ENCODE data around the gene PITX2. TPM values are rescaled to one million over a fixed set of nuclear protein-coding genes. Genes with fewer than 3 reads are reported as not detected.
"Not testable (repeated sequence)": the region's sequence is repeated elsewhere in the genome, so short reads cannot be mapped to it uniquely, and the experiment has no call there.

Gene PITX2
- total and polyA plus RNA-seq, 8 donors, result 0.11 to 0.28 (median 0.24) TPM; not detected in 4

- intact Hi-C loops (cut with DNase I), result no loop called here
- Histone ChIP-seq H3K9me3 (peaks cover 0 to 16% of the 10 kb centered on the region in 2 donors), H3K4me3 (no peak overlapping the region), H3K4me1 (no peaks in the 10 kb centered on the region), H3K27me3 (peaks cover 0 to 21% of the 10 kb centered on the region in 2 donors), H3K27ac (no peak overlapping the region), H3K36me3 (no peaks in the 10 kb centered on the region)
- no peak for DNase-seq
- TF ChIP-seq CTCF (IDR thresholded peaks at IDR 0.05), result no peak
- no peak for ATAC-seq
These were observed 26.4 kb downstream of the PITX2 start for GRCh38 chr4:110596431-110596830.

GRCh38 chr4:110595583-110595982, 27.3 kb downstream of the PITX2 start:
- no peaks in the 10 kb centered on the region for H3K36me3 ChIP-seq
- ATAC-seq, result no peak
- H3K27me3 ChIP-seq, result peaks cover 0 to 16% of the 10 kb centered on the region in 2 donors
- no peaks in the 10 kb centered on the region for H3K4me1 ChIP-seq
- DNase-seq, result no peak
- no peak overlapping the region for H3K4me3 ChIP-seq
- H3K27ac ChIP-seq, result no peak overlapping the region
- peaks cover 0 to 16% of the 10 kb centered on the region in 2 donors for H3K9me3 ChIP-seq
- intact Hi-C loops (cut with DNase I), result no loop called here
- TF ChIP-seq CTCF (IDR thresholded peaks at IDR 0.05), result no peak

GRCh38 chr4:110589297-110589696, 33.6 kb downstream of the PITX2 start:
- no peak for DNase-seq
- no peak for TF ChIP-seq CTCF (IDR thresholded peaks at IDR 0.05)
- ATAC-seq, result no peak
- Histone ChIP-seq H3K4me3 (no peak overlapping the region), H3K4me1 (no peaks in the 10 kb centered on the region), H3K27me3 (no peaks in the 10 kb centered on the region), H3K27ac (no peak overlapping the region), H3K9me3 (no peaks in the 10 kb centered on the region), H3K36me3 (no peaks in the 10 kb centered on the region)
- intact Hi-C loops (cut with DNase I), result no loop called here

GRCh38 chr4:110587666-110588285, 35.1 kb downstream of the PITX2 start:
- no peaks in the 10 kb centered on the region for H3K27me3 ChIP-seq
- H3K4me3 ChIP-seq, result no peak overlapping the region
- H3K27ac ChIP-seq, result no peak overlapping the region
- no peaks in the 10 kb centered on the region for H3K36me3 ChIP-seq
- no peak for TF ChIP-seq CTCF (IDR thresholded peaks at IDR 0.05)
- no peaks in the 10 kb centered on the region for H3K9me3 ChIP-seq
- intact Hi-C loops (cut with DNase I), result no loop called here
- no peaks in the 10 kb centered on the region for H3K4me1 ChIP-seq
- DNase-seq (no peak), ATAC-seq (no peak)

- H3K27me3 ChIP-seq, result no peaks in the 10 kb centered on the region
- H3K36me3 ChIP-seq, result no peaks in the 10 kb centered on the region
- intact Hi-C loops (cut with DNase I), result no loop called here
- no peaks in the 10 kb centered on the region for H3K4me1 ChIP-seq
- ATAC-seq, result peak; percentile 80
- peak; percentile 17 to 51 for TF ChIP-seq CTCF (IDR thresholded peaks at IDR 0.05)
- DNase-seq, result peak in 2 of 4 donors; percentile 17 to 36
- no peak overlapping the region for H3K4me3 ChIP-seq
- H3K27ac ChIP-seq, result no peak overlapping the region
- no peaks in the 10 kb centered on the region for H3K9me3 ChIP-seq
These were observed 36.6 kb downstream of the PITX2 start for GRCh38 chr4:110586131-110586850.

- ATAC-seq; H3K9me3 ChIP-seq; H3K27me3 ChIP-seq; H3K4me1 ChIP-seq; H3K36me3 ChIP-seq; H3K27ac ChIP-seq; DNase-seq; H3K4me3 ChIP-seq; intact Hi-C loops (cut with DNase I): not testable (repeated sequence)
These were observed 46.2 kb downstream of the PITX2 start for GRCh38 chr4:110576696-110577095.

All from left lung (tissue), 10 donors.